NB4 (cell line): ENCODE data around the gene CEP162.
"Not testable (repeated sequence)": the region's sequence is repeated elsewhere in the genome, so short reads cannot be mapped to it uniquely, and the experiment has no call there.

Experiments
- DNase-seq: peaks from one replicate; pipeline ENCODE4 v3.0.0; 2010; ENCODE audit warnings: low read depth
- H3K4me3 ChIP-seq: one replicate; pipeline ENCODE4 v1.5.1; 2011; ENCODE audit warnings: mild to moderate bottlenecking, low read depth, low read length, moderate library complexity
- CTCF ChIP-seq: IDR thresholded peaks from one replicate; pipeline ENCODE4 v1.5.1; 2012; ENCODE audit warnings: low read depth, low read length
- MAX ChIP-seq: IDR thresholded peaks from 2 replicates; pipeline ENCODE4 v1.6.1; 2011; ENCODE audit warnings: low read depth, low read length
- MYC ChIP-seq: IDR thresholded peaks from 2 replicates; pipeline ENCODE4 v1.6.1; 2011; ENCODE audit warnings: low read depth, low read length
- POLR2A ChIP-seq: IDR thresholded peaks from 2 replicates; pipeline ENCODE4 v1.6.1; 2011; ENCODE audit warnings: mild to moderate bottlenecking; ENCODE audit not compliant: insufficient read length; ENCODE audit errors: extremely low read depth

The CEP162 gene

GRCh38 chr6:84086545-84087429 is 140.7 kb downstream of the CEP162 start:
- no peak for TF ChIP-seq MAX
- no peak for TF ChIP-seq MYC
- TF ChIP-seq POLR2A, result no peak
- TF ChIP-seq CTCF, result no peak
- no peak for DNase-seq
- H3K4me3 ChIP-seq, result no peak overlapping the region

- TF ChIP-seq POLR2A, result no peak
- no peak for TF ChIP-seq CTCF
- no peak for TF ChIP-seq MAX
- TF ChIP-seq MYC, result no peak
- DNase-seq, result no peak
- no peak overlapping the region for H3K4me3 ChIP-seq
These were observed 141.4 kb downstream of the CEP162 start for GRCh38 chr6:84086056-84086455.

GRCh38 chr6:84084705-84085104 is 142.7 kb downstream of the CEP162 start:
- H3K4me3 ChIP-seq, DNase-seq: not testable (repeated sequence)

GRCh38 chr6:84082689-84083265 is 144.7 kb downstream of the CEP162 start:
- DNase-seq, result no peak
- no peak overlapping the region for H3K4me3 ChIP-seq
- TF ChIP-seq POLR2A (no peak), MYC (no peak), CTCF (no peak), MAX (no peak)

- DNase-seq, result no peak
- no peak overlapping the region for H3K4me3 ChIP-seq
- no peak for TF ChIP-seq MAX
- no peak for TF ChIP-seq CTCF
- no peak for TF ChIP-seq POLR2A
- no peak for TF ChIP-seq MYC
These were observed 146.2 kb downstream of the CEP162 start for GRCh38 chr6:84081222-84081621.

GRCh38 chr6:84078335-84078734 is 149.1 kb downstream of the CEP162 start:
- TF ChIP-seq CTCF, result no peak
- no peak for TF ChIP-seq MAX
- TF ChIP-seq MYC, result no peak
- TF ChIP-seq POLR2A, result no peak
- no peak overlapping the region for H3K4me3 ChIP-seq
- DNase-seq, result no peak
